Mesendoderm (in vitro differentiated cells): ENCODE results near the gene SMC6.

ENCODE experiments used
- DNase-seq: peaks from one replicate; pipeline ENCODE4 v3.0.0; 2013
- H2AK5ac ChIP-seq: 2 replicates; pipeline ENCODE4 v1.6.1; 2013; ENCODE audit warnings: low read length, inconsistent platforms
- H2BK120ac ChIP-seq: 2 replicates; pipeline ENCODE4 v1.6.1; 2013; ENCODE audit warnings: low read depth, mild to moderate bottlenecking, low read length, moderate library complexity, mixed read lengths
- H2BK15ac ChIP-seq: replicated peaks from 2 replicates; pipeline ENCODE4 v1.6.1; 2013; ENCODE audit warnings: low read depth, mild to moderate bottlenecking, moderate library complexity
- H2BK5ac ChIP-seq: 2 replicates; pipeline ENCODE4 v1.6.1; 2013; ENCODE audit warnings: low read length, inconsistent platforms
- H3K18ac ChIP-seq: 2 replicates; pipeline ENCODE4 v1.6.1; 2013; ENCODE audit warnings: mild to moderate bottlenecking, low read length, mixed read lengths
- H3K23ac ChIP-seq: one replicate; pipeline ENCODE4 v1.6.1; 2013; ENCODE audit warnings: low read length
- H3K27ac ChIP-seq: 2 replicates; pipeline ENCODE4 v1.5.1; 2013; ENCODE audit warnings: low read depth, mild to moderate bottlenecking, inconsistent platforms, low read length, moderate library complexity
- H3K27me3 ChIP-seq: 2 replicates; pipeline ENCODE4 v1.6.1; 2013; ENCODE audit warnings: low read length, control low read depth, mild to moderate bottlenecking, inconsistent platforms; ENCODE audit not compliant: insufficient read depth, poor library complexity
- H3K36me3 ChIP-seq: 2 replicates; pipeline ENCODE4 v1.6.1; 2013; ENCODE audit warnings: low read length, inconsistent platforms; ENCODE audit not compliant: control insufficient read depth, insufficient read depth
- H3K4ac ChIP-seq: one replicate; pipeline ENCODE4 v1.6.1; 2013; ENCODE audit warnings: low read depth, mild to moderate bottlenecking, low read length, moderate library complexity
- H3K4me1 ChIP-seq: 2 replicates; pipeline ENCODE4 v1.6.1; 2013; ENCODE audit warnings: low read depth, low read length, inconsistent platforms; ENCODE audit not compliant: control insufficient read depth
- H3K4me2 ChIP-seq: 2 replicates; pipeline ENCODE4 v1.6.1; 2013; ENCODE audit warnings: low read length
- H3K4me3 ChIP-seq: 2 replicates; pipeline ENCODE4 v1.5.1; 2013; ENCODE audit warnings: mild to moderate bottlenecking, low read length
- H3K56ac ChIP-seq: one replicate; pipeline ENCODE4 v1.6.1; 2013; ENCODE audit warnings: low read length
- H3K79me1 ChIP-seq: 2 replicates; pipeline ENCODE4 v1.6.1; 2013; ENCODE audit warnings: low read length, inconsistent platforms
- H3K79me2 ChIP-seq: 2 replicates; pipeline ENCODE4 v1.6.1; 2013; ENCODE audit warnings: mild to moderate bottlenecking, low read length; ENCODE audit not compliant: control insufficient read depth, insufficient read depth
- H3K9ac ChIP-seq: 2 replicates; pipeline ENCODE4 v1.6.1; 2013; ENCODE audit warnings: low read length, inconsistent platforms
- H4K5ac ChIP-seq: one replicate; pipeline ENCODE4 v1.6.1; 2013; ENCODE audit warnings: low read length
- H4K8ac ChIP-seq: one replicate; pipeline ENCODE4 v1.6.1; 2013; ENCODE audit warnings: low read depth, mild to moderate bottlenecking, control low read depth, low read length, moderate library complexity
- WGBS: extraction: QIAGEN DNeasy Blood & Tissue Kit; methylation state at CpG from one replicate; pipeline ENCODE4 v1.1.7; 2013; ENCODE audit warnings: low lambda C conversion rate, missing lambda C conversion rate; ENCODE audit not compliant: insufficient coverage; ENCODE audit errors: extremely low coverage; 5-methylcytosine and 5-hydroxymethylcytosine counted together

SMC6 gene

DNA sequence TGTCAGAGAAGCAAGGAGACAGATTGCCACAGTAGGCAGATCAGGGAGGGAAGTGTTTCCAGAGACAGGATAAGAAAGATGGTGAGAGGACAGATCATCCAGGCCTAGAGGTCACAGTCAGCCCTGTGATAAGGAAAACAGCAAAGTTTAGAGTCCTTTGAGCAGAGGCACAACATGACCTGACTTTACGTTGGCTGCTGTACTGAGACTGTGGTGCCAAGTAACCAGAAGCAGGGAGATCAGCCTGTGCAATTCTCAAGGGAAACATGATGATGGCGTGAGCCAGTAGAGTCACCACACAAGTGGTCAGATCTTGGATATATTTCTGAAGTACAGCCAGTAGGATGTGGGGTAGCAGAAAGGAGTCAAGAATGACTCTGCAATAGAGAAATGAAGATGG lies 43.7 kb downstream of the SMC6 start:
- Histone ChIP-seq H3K79me2 (no peaks in the 10 kb centered on the region), H3K18ac (no peak overlapping the region), H2BK5ac (no peak overlapping the region), H3K56ac (no peak overlapping the region), H3K79me1 (no peaks in the 10 kb centered on the region), H3K23ac (no peak overlapping the region), H3K27ac (no peak overlapping the region), H3K4ac (no peak overlapping the region), H2AK5ac (no peak overlapping the region), H3K9ac (no peak overlapping the region), H4K8ac (no peak overlapping the region), H4K5ac (no peak overlapping the region), H3K4me1 (no peaks in the 10 kb centered on the region), H3K4me3 (no peak overlapping the region), H3K36me3 (peaks cover 2% of the 10 kb centered on the region), H3K4me2 (no peak overlapping the region), H2BK15ac (no peak overlapping the region), H2BK120ac (no peak overlapping the region), H3K27me3 (no peaks in the 10 kb centered on the region)
- no peak for DNase-seq
- no CpG with 5 or more reads among the region's 2 CpGs for WGBS

GRCh38 chr2:17708501-17708900 lies 45.1 kb downstream of the SMC6 start:
- no peak overlapping the region for H3K4me2 ChIP-seq
- no peaks in the 10 kb centered on the region for H3K79me1 ChIP-seq
- H3K4ac ChIP-seq = no peak overlapping the region
- H3K36me3 ChIP-seq = peaks cover 2% of the 10 kb centered on the region
- H3K23ac ChIP-seq = no peak overlapping the region
- no CpG with 5 or more reads among the region's 1 CpG for WGBS
- no peak overlapping the region for H2BK15ac ChIP-seq
- H3K56ac ChIP-seq = no peak overlapping the region
- H2AK5ac ChIP-seq = no peak overlapping the region
- no peak overlapping the region for H2BK5ac ChIP-seq
- H4K5ac ChIP-seq = no peak overlapping the region
- no peak overlapping the region for H3K4me3 ChIP-seq
- no peaks in the 10 kb centered on the region for H3K79me2 ChIP-seq
- H3K18ac ChIP-seq = no peak overlapping the region
- no peak overlapping the region for H3K27ac ChIP-seq
- no peak overlapping the region for H2BK120ac ChIP-seq
- H3K9ac ChIP-seq = no peak overlapping the region
- no peaks in the 10 kb centered on the region for H3K27me3 ChIP-seq
- H3K4me1 ChIP-seq = no peaks in the 10 kb centered on the region
- DNase-seq = no peak
- H4K8ac ChIP-seq = no peak overlapping the region

DNA sequence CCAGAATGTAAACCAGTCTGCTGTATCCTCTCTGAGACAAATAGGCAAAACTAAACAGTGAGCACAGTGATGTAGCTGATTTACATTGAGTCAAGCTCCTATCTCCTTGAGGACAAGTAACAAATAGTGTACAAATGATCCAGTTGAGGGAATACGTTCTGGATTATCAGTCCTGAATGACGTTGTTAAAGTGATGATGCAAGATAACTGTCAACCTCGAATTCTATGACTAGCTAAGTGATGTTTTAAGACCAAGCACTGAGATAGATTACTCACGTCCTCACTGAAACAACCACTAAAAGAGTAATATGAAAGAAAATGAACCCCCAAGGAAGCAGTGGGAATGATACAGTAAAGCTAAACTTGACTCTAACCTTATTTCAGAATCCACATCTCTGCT lies 46.8 kb downstream of the SMC6 start:
- Histone ChIP-seq H3K9ac (no peak overlapping the region), H2BK15ac (no peak overlapping the region), H3K36me3 (peaks cover 2% of the 10 kb centered on the region), H4K8ac (no peak overlapping the region), H3K23ac (no peak overlapping the region), H2BK5ac (no peak overlapping the region), H3K79me2 (no peaks in the 10 kb centered on the region), H3K79me1 (no peaks in the 10 kb centered on the region), H3K4ac (no peak overlapping the region), H3K4me1 (no peaks in the 10 kb centered on the region), H3K18ac (no peak overlapping the region), H3K56ac (no peak overlapping the region), H3K27ac (no peak overlapping the region), H3K4me3 (no peak overlapping the region), H2BK120ac (no peak overlapping the region), H3K27me3 (no peaks in the 10 kb centered on the region), H3K4me2 (no peak overlapping the region), H4K5ac (no peak overlapping the region), H2AK5ac (no peak overlapping the region)
- WGBS = no CpG with 5 or more reads among the region's 4 CpGs
- DNase-seq = no peak

DNA sequence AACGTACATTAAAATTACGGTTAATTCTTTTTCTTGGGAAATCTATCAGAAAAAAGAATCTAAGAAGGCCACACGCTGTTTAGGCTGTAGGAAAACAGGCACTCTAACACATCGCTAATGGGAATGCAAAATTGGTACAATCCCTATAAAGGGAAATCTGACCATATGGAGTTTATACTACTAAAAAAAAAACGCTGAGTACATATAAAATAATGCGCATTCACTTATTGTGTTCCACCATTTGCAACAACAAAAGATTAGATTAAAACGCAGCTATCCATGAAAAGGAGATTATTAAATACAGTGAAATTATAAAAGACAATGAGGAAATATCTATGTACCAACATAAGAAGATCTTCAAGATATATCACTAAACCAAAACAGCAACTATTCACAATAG lies 62.8 kb downstream of the SMC6 start:
- Histone ChIP-seq H3K4me1 (no peaks in the 10 kb centered on the region), H3K56ac (no peak overlapping the region), H3K4me2 (no peak overlapping the region), H3K27ac (no peak overlapping the region), H2AK5ac (no peak overlapping the region), H3K4ac (no peak overlapping the region), H3K79me1 (no peaks in the 10 kb centered on the region), H2BK120ac (no peak overlapping the region), H2BK15ac (no peak overlapping the region), H4K5ac (no peak overlapping the region), H3K18ac (no peak overlapping the region), H3K4me3 (no peak overlapping the region), H3K36me3 (peaks cover 2% of the 10 kb centered on the region), H3K27me3 (no peaks in the 10 kb centered on the region), H4K8ac (no peak overlapping the region), H2BK5ac (no peak overlapping the region), H3K23ac (no peak overlapping the region), H3K9ac (no peak overlapping the region), H3K79me2 (no peaks in the 10 kb centered on the region)
- DNase-seq = no peak
- no CpG with 5 or more reads among the region's 7 CpGs for WGBS

DNA sequence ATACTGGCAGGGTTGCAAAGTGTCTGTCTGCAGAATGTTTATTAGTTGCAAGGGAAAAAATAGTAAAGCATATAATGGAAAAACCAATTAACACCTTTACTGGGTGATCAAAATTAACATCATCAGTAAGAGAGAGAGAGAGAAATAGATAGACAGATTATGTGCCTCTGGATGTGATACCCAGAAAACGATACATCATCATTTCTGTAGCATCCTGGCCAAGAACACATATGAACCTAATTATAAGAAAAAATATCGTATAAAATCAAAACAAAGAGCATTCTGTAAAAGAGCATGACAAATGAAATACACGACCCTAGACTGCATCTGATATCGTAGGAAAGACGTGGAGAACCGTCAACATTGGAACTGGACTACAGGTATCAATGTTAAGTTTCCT lies 64.6 kb downstream of the SMC6 start:
- no peaks in the 10 kb centered on the region for H3K79me1 ChIP-seq
- H3K4ac ChIP-seq = no peak overlapping the region
- H3K4me1 ChIP-seq = no peaks in the 10 kb centered on the region
- DNase-seq = no peak
- H2AK5ac ChIP-seq = no peak overlapping the region
- no peak overlapping the region for H3K27ac ChIP-seq
- H3K9ac ChIP-seq = no peak overlapping the region
- no peak overlapping the region for H3K18ac ChIP-seq
- no peak overlapping the region for H2BK5ac ChIP-seq
- H4K8ac ChIP-seq = no peak overlapping the region
- H3K36me3 ChIP-seq = peaks cover 1% of the 10 kb centered on the region
- no CpG with 5 or more reads among the region's 6 CpGs for WGBS
- H3K4me2 ChIP-seq = no peak overlapping the region
- H2BK15ac ChIP-seq = no peak overlapping the region
- no peak overlapping the region for H3K56ac ChIP-seq
- no peak overlapping the region for H2BK120ac ChIP-seq
- H3K4me3 ChIP-seq = no peak overlapping the region
- no peaks in the 10 kb centered on the region for H3K27me3 ChIP-seq
- H3K79me2 ChIP-seq = no peaks in the 10 kb centered on the region
- no peak overlapping the region for H3K23ac ChIP-seq
- H4K5ac ChIP-seq = no peak overlapping the region

GRCh38 chr2:17688600-17688999 lies 65.0 kb downstream of the SMC6 start:
- H3K36me3 ChIP-seq = no peaks in the 10 kb centered on the region
- H3K56ac ChIP-seq = no peak overlapping the region
- no peak overlapping the region for H4K8ac ChIP-seq
- H3K18ac ChIP-seq = no peak overlapping the region
- H3K27ac ChIP-seq = no peak overlapping the region
- H3K4me2 ChIP-seq = no peak overlapping the region
- no peak for DNase-seq
- H2BK120ac ChIP-seq = no peak overlapping the region
- no peak overlapping the region for H3K4me3 ChIP-seq
- no peak overlapping the region for H4K5ac ChIP-seq
- H3K9ac ChIP-seq = no peak overlapping the region
- no peak overlapping the region for H3K23ac ChIP-seq
- no peak overlapping the region for H2BK15ac ChIP-seq
- H3K79me2 ChIP-seq = no peaks in the 10 kb centered on the region
- no CpG with 5 or more reads among the region's 1 CpG for WGBS
- H3K79me1 ChIP-seq = no peaks in the 10 kb centered on the region
- H3K4ac ChIP-seq = no peak overlapping the region
- no peaks in the 10 kb centered on the region for H3K4me1 ChIP-seq
- no peak overlapping the region for H2AK5ac ChIP-seq
- H2BK5ac ChIP-seq = no peak overlapping the region
- no peaks in the 10 kb centered on the region for H3K27me3 ChIP-seq
